ENCODE data around the gene TRPM4.

TRPM4 gene

GRCh38 chr19:49118565-49119410 is 38.8 kb upstream of the TRPM4 start, which contains the start of gene C19orf73:
Gene C19orf73, minus strand, starts transcription at chr19:49119143. Its CDS starts 121 bp downstream, at chr19:49119022.
- peaks cover 5% of the 10 kb centered on the region for H3K36me3 ChIP-seq (ENCODE audit: insufficient read depth, low read length)
- peaks cover 6% of the 10 kb centered on the region for H4K20me1 ChIP-seq (ENCODE audit: insufficient read depth, low read length)
- peak within 1 kb of the TSS; percentile 93 for H3K27ac ChIP-seq (ENCODE audit: low read length)
- DNase-seq = peak; percentile 95
- peak within 1 kb of the TSS; percentile 84 for H3K9ac ChIP-seq (ENCODE audit: low read depth, low read length)
- peaks cover 52% of the 10 kb centered on the region for H3K4me1 ChIP-seq (ENCODE audit: insufficient read depth, low read length)
- H2AFZ ChIP-seq (ENCODE audit: low read depth, low read length) = peak within 1 kb of the TSS; percentile 90
- no peaks in the 10 kb centered on the region for H3K9me3 ChIP-seq (ENCODE audit: insufficient read depth, low read length, severe bottlenecking)
- peak; percentile 78 for ATAC-seq (ENCODE audit: insufficient read depth, low read depth)
- TF ChIP-seq EZH2 (IDR thresholded peaks at IDR 0.05; ENCODE audit: borderline replicate concordance, low read depth, low read length, severe bottlenecking) = no peak
- TF ChIP-seq, protein P1, sequence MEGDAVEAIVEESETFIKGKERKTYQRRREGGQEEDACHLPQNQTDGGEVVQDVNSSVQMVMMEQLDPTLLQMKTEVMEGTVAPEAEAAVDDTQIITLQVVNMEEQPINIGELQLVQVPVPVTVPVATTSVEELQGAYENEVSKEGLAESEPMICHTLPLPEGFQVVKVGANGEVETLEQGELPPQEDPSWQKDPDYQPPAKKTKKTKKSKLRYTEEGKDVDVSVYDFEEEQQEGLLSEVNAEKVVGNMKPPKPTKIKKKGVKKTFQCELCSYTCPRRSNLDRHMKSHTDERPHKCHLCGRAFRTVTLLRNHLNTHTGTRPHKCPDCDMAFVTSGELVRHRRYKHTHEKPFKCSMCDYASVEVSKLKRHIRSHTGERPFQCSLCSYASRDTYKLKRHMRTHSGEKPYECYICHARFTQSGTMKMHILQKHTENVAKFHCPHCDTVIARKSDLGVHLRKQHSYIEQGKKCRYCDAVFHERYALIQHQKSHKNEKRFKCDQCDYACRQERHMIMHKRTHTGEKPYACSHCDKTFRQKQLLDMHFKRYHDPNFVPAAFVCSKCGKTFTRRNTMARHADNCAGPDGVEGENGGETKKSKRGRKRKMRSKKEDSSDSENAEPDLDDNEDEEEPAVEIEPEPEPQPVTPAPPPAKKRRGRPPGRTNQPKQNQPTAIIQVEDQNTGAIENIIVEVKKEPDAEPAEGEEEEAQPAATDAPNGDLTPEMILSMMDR (IDR thresholded peaks at IDR 0.05; ENCODE audit: borderline replicate concordance, extremely low read depth, low read length, poor library complexity, severe bottlenecking) = peak; percentile 43
- H3K4me3 ChIP-seq (ENCODE audit: low read depth in 1 of 2, low read length in 2 of 2) = peak within 1 kb of the TSS; percentile 78 to 89
- H3K79me2 ChIP-seq (ENCODE audit: insufficient read depth, low read length) = peaks cover 22% of the 10 kb centered on the region
- no peaks in the 10 kb centered on the region for H3K27me3 ChIP-seq (ENCODE audit: insufficient read depth, low read length, poor library complexity)
- H3K4me2 ChIP-seq (ENCODE audit: insufficient read depth, low read length) = peak within 1 kb of the TSS; percentile 94

DNA sequence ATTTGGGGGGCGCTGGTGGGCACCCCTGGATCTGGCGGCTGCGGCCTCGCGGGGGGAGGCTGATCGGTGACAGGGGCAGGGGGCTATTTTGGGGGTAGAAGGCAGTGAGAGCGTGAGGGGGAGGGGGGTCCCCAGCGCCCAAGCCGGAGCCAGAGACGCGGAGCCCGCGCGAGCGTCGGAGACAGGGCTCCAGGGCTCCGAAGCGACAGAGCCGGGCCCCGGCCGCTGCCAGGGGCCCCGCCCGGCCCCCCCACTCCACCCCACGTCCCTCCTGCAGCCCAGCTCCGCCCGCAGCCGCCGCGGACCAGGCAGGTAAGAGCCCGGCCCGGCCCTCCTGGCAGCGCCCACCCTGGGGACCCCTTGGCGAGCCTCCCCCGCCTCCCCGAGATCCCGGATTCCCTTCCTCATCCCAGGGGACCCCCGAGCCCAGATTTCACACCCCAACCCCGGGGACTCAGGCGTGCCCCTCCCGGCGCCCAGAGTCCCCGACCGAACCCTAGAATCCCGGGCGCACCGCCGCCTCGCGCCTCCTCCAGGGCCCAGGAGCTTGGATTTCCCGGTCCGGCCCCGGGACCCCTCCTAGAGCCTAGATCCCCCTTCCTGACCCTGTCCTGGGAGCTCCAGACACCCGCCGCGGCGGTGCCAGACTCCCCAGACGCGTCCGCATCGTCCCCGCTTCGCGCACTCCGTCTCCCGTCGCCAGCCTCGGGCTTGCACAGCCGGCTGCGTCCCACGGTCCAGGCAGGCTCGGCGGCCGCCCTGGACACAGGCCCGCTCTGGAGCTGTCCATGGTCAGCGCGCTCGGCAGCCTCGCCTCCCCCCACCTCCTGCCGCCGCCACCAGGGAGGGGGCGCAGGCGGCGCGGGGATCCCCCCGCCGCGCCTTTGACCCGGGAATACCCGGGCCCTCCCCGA is 37.9 kb upstream of the TRPM4 start, which contains the start of gene PPFIA3:
PPFIA3 (plus strand) TSS at position 134 of the 914 bp plus-strand sequence. CDS start 8,330 bp downstream, outside the sequence.
- Histone ChIP-seq H3K9ac (ENCODE audit: low read depth, low read length) (peak within 1 kb of the TSS; percentile 84), H3K9me3 (ENCODE audit: insufficient read depth, low read length, severe bottlenecking) (no peaks in the 10 kb centered on the region), H3K36me3 (ENCODE audit: insufficient read depth, low read length) (peaks cover 5% of the 10 kb centered on the region), H3K79me2 (ENCODE audit: insufficient read depth, low read length) (peaks cover 22% of the 10 kb centered on the region), H2AFZ (ENCODE audit: low read depth, low read length) (peak within 1 kb of the TSS; percentile 90), H3K4me3 (ENCODE audit: low read depth in 1 of 2, low read length in 2 of 2) (peak within 1 kb of the TSS; percentile 78 to 89), H3K27ac (ENCODE audit: low read length) (peak within 1 kb of the TSS; percentile 93), H3K27me3 (ENCODE audit: insufficient read depth, low read length, poor library complexity) (no peaks in the 10 kb centered on the region), H3K4me1 (ENCODE audit: insufficient read depth, low read length) (peaks cover 47% of the 10 kb centered on the region), H3K4me2 (ENCODE audit: insufficient read depth, low read length) (peak within 1 kb of the TSS; percentile 94), H4K20me1 (ENCODE audit: insufficient read depth, low read length) (peaks cover 6% of the 10 kb centered on the region)
- no peak for TF ChIP-seq EZH2 (IDR thresholded peaks at IDR 0.05; ENCODE audit: borderline replicate concordance, low read depth, low read length, severe bottlenecking)
- TF ChIP-seq, protein P1 (IDR thresholded peaks at IDR 0.05; ENCODE audit: borderline replicate concordance, extremely low read depth, low read length, poor library complexity, severe bottlenecking) = no peak
- ATAC-seq (ENCODE audit: insufficient read depth, low read depth) (peak; percentile 4; the same call in 2 of the 3 replicates), DNase-seq (no peak)

GRCh38 chr19:49120325-49120683 is 37.3 kb upstream of the TRPM4 start:
- ATAC-seq (ENCODE audit: insufficient read depth, low read depth) = no peak
- H2AFZ ChIP-seq (ENCODE audit: low read depth, low read length) = no peak overlapping the region
- H3K9me3 ChIP-seq (ENCODE audit: insufficient read depth, low read length, severe bottlenecking) = no peaks in the 10 kb centered on the region
- H3K27ac ChIP-seq (ENCODE audit: low read length) = no peak overlapping the region
- no peak for TF ChIP-seq EZH2 (IDR thresholded peaks at IDR 0.05; ENCODE audit: borderline replicate concordance, low read depth, low read length, severe bottlenecking)
- TF ChIP-seq, protein P1 (IDR thresholded peaks at IDR 0.05; ENCODE audit: borderline replicate concordance, extremely low read depth, low read length, poor library complexity, severe bottlenecking) = no peak
- peak overlapping the region in 1 of 2 experiments; percentile 89; a peak in 2 of 4 replicates for H3K4me3 ChIP-seq (ENCODE audit: low read depth in 1 of 2, low read length in 2 of 2)
- H3K4me1 ChIP-seq (ENCODE audit: insufficient read depth, low read length) = peaks cover 41% of the 10 kb centered on the region
- H3K36me3 ChIP-seq (ENCODE audit: insufficient read depth, low read length) = peaks cover 5% of the 10 kb centered on the region
- peak overlapping the region; percentile 84 for H3K9ac ChIP-seq (ENCODE audit: low read depth, low read length)
- peaks cover 22% of the 10 kb centered on the region for H3K79me2 ChIP-seq (ENCODE audit: insufficient read depth, low read length)
- peak overlapping the region; percentile 94 for H3K4me2 ChIP-seq (ENCODE audit: insufficient read depth, low read length)
- no peaks in the 10 kb centered on the region for H3K27me3 ChIP-seq (ENCODE audit: insufficient read depth, low read length, poor library complexity)
- DNase-seq = no peak
- H4K20me1 ChIP-seq (ENCODE audit: insufficient read depth, low read length) = peaks cover 3% of the 10 kb centered on the region

Data from DND-41 (cell line).